Measurements from ENCODE around the gene TMEM245. TPM values are rescaled to one million over a fixed set of nuclear protein-coding genes. Genes with fewer than 3 reads are reported as not detected.

The TMEM245 gene
- total and polyA plus RNA-seq, 7 donors = 1.8 to 105 (median 90.7) TPM

GRCh38 chr9:109092587-109092986 lies 27.2 kb downstream of the TMEM245 start:
- Histone ChIP-seq H3K27me3 (no peaks in the 10 kb centered on the region), H3K27ac (no peak overlapping the region), H3K4me1 (peaks cover 0 to 44% (median 39%) of the 10 kb centered on the region in 4 donors), H3K36me3 (peaks cover 0 to 55% (median 6%) of the 10 kb centered on the region in 4 donors), H3K4me3 (no peak overlapping the region), H3K9me3 (no peaks in the 10 kb centered on the region)
- TF ChIP-seq EP300 (IDR thresholded peaks at IDR 0.05) (no peak), CTCF (IDR thresholded peaks at IDR 0.05) (no peak), POLR2AphosphoS5 (IDR thresholded peaks at IDR 0.05) (no peak), POLR2A (IDR thresholded peaks at IDR 0.05) (no peak)
- intact Hi-C loops (cut with DNase I) = no loop called here
- WGBS, 2 donors = 86 to 90% methylated on average over 1 of the region's 1 CpG
- DNase-seq = no peak

GRCh38 chr9:109092051-109092580 lies 27.6 kb downstream of the TMEM245 start:
- no peaks in the 10 kb centered on the region for H3K9me3 ChIP-seq
- peaks cover 0 to 60% (median 8%) of the 10 kb centered on the region in 4 donors for H3K36me3 ChIP-seq
- TF ChIP-seq POLR2A (IDR thresholded peaks at IDR 0.05) (no peak), CTCF (IDR thresholded peaks at IDR 0.05) (no peak), POLR2AphosphoS5 (IDR thresholded peaks at IDR 0.05) (no peak), EP300 (IDR thresholded peaks at IDR 0.05) (no peak)
- H3K27me3 ChIP-seq = no peaks in the 10 kb centered on the region
- peaks cover 0 to 40% (median 35%) of the 10 kb centered on the region in 4 donors for H3K4me1 ChIP-seq
- H3K27ac ChIP-seq = no peak overlapping the region
- no peak overlapping the region for H3K4me3 ChIP-seq
- intact Hi-C loops (cut with DNase I) = no loop called here
- no peak for DNase-seq

- Histone ChIP-seq H3K27ac (no peak overlapping the region), H3K4me3 (no peak overlapping the region), H3K27me3 (no peaks in the 10 kb centered on the region), H3K4me1 (peaks cover 0 to 10% (median 5%) of the 10 kb centered on the region in 4 donors), H3K36me3 (peaks cover 0 to 79% (median 16%) of the 10 kb centered on the region in 4 donors), H3K9me3 (no peaks in the 10 kb centered on the region)
- TF ChIP-seq EP300 (IDR thresholded peaks at IDR 0.05) = no peak
- TF ChIP-seq CTCF (IDR thresholded peaks at IDR 0.05) = no peak
- TF ChIP-seq POLR2AphosphoS5 (IDR thresholded peaks at IDR 0.05) = no peak
- no peak for TF ChIP-seq POLR2A (IDR thresholded peaks at IDR 0.05)
- DNase-seq = no peak
- 97 to 99% methylated on average over 7 of the region's 7 CpGs for WGBS, 2 donors
- intact Hi-C loops (cut with DNase I) = no loop called here
Observed at GRCh38 chr9:109088221-109088620, 31.5 kb downstream of the TMEM245 start.

DNA sequence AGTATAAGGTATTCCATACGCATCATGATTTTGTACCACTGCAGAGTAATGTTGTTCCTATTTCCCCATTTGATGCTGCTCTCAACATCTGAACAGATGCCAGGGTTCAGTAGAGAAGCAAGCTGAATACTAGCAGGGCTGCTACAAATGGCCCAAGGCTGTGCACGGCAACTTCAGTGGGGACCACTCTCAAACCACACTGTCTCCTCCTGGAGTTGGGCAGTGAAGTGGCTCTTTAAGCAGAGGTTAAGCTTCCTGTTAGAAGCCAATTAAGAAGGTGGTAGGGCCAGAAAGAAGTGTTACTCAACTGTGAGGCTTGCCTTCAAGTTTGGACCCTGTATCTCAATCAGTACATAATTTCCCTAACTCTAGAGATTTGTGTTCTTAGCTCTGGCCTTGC lies 32.0 kb downstream of the TMEM245 start:
- H3K27me3 ChIP-seq = no peaks in the 10 kb centered on the region
- H3K9me3 ChIP-seq = no peaks in the 10 kb centered on the region
- TF ChIP-seq CTCF (IDR thresholded peaks at IDR 0.05) = no peak
- no peak for TF ChIP-seq POLR2AphosphoS5 (IDR thresholded peaks at IDR 0.05)
- no peak for TF ChIP-seq POLR2A (IDR thresholded peaks at IDR 0.05)
- no peak for TF ChIP-seq EP300 (IDR thresholded peaks at IDR 0.05)
- intact Hi-C loops (cut with DNase I) = no loop called here
- H3K4me1 ChIP-seq = peaks cover 0 to 9% (median 4%) of the 10 kb centered on the region in 4 donors
- H3K4me3 ChIP-seq = no peak overlapping the region
- no peak for DNase-seq
- no peak overlapping the region for H3K27ac ChIP-seq
- H3K36me3 ChIP-seq = peaks cover 0 to 76% (median 16%) of the 10 kb centered on the region in 4 donors
- WGBS, 2 donors = 98% methylated on average over 2 of the region's 2 CpGs

- H3K36me3 ChIP-seq = peaks cover 0 to 64% (median 16%) of the 10 kb centered on the region in 4 donors
- H3K4me3 ChIP-seq = no peak overlapping the region
- TF ChIP-seq POLR2AphosphoS5 (IDR thresholded peaks at IDR 0.05) (no peak), POLR2A (IDR thresholded peaks at IDR 0.05) (no peak), EP300 (IDR thresholded peaks at IDR 0.05) (no peak), CTCF (IDR thresholded peaks at IDR 0.05) (no peak)
- no peak overlapping the region for H3K27ac ChIP-seq
- no peaks in the 10 kb centered on the region for H3K27me3 ChIP-seq
- no peak for DNase-seq
- WGBS, 2 donors = 85 to 94% methylated on average over 3 of the region's 3 CpGs
- H3K9me3 ChIP-seq = no peaks in the 10 kb centered on the region
- intact Hi-C loops (cut with DNase I) = no loop called here
- H3K4me1 ChIP-seq = peaks cover 0 to 11% (median 5%) of the 10 kb centered on the region in 4 donors
Observed at GRCh38 chr9:109086221-109086620, 33.5 kb downstream of the TMEM245 start.

Measured in sigmoid colon (tissue), 7 donors.